ENCODE data around the gene DOCK4. TPM values are rescaled to one million over a fixed set of nuclear protein-coding genes. Genes with fewer than 3 reads are reported as not detected.

The DOCK4 gene
- total and polyA plus RNA-seq, 2 of the 8 experiments (the other 6 are each of a cell fraction or from before 2014, with no cell fraction given), result 5.1 to 23.6 TPM

- Histone ChIP-seq H3K4me1 (replicated peaks in 1 of 4; ENCODE audit: control insufficient read depth in 3 of 4, insufficient read depth in 4 of 4, low read length in 3 of 4) (no peaks in the 10 kb centered on the region), H3K14ac (ENCODE audit: insufficient read length) (no peak overlapping the region), H3K79me1 (ENCODE audit: low read depth, low read length) (no peaks in the 10 kb centered on the region), H3K56ac (replicated peaks; ENCODE audit: insufficient read length, low read depth, low read length) (no peak overlapping the region), H4K8ac (ENCODE audit: extremely low read depth, insufficient read depth, low read length) (no peak overlapping the region), H2BK20ac (ENCODE audit: low read length) (no peak overlapping the region), H3K9ac (replicated peaks in 1 of 4; ENCODE audit: extremely low read depth in 1 of 4, low read depth in 3 of 4, low read length in 3 of 4) (no peak overlapping the region), H2AFZ (ENCODE audit: low read length) (no peak overlapping the region), H3K18ac (ENCODE audit: extremely low read depth, low read length) (no peak overlapping the region), H3K27ac (ENCODE audit: low read depth, low read length) (no peak overlapping the region), H3K4ac (replicated peaks; ENCODE audit: insufficient read length, low read depth, low read length) (no peak overlapping the region), H4K91ac (replicated peaks; ENCODE audit: insufficient read length, low read length) (no peak overlapping the region), H2AK5ac (ENCODE audit: low read depth, low read length) (no peak overlapping the region), H3K4me2 (ENCODE audit: insufficient read depth in 1 of 2, low read depth in 2 of 2, low read length in 2 of 2) (no peak overlapping the region), H3K4me3 (ENCODE audit: extremely low read depth in 1 of 4, insufficient read depth in 2 of 4, low read depth in 3 of 4, low read length in 4 of 4) (no peak overlapping the region), H2BK120ac (replicated peaks; ENCODE audit: low read depth, low read length) (no peak overlapping the region), H2BK5ac (ENCODE audit: low read depth, low read length) (no peak overlapping the region), H3K9me3 (ENCODE audit: insufficient read depth in 2 of 2, low read depth in 1 of 2, low read length in 1 of 2) (no peaks in the 10 kb centered on the region), H2BK12ac (ENCODE audit: low read depth, low read length) (no peak overlapping the region), H3K79me2 (ENCODE audit: control insufficient read depth in 1 of 2, insufficient read depth in 2 of 2, low read length in 2 of 2) (peaks cover 0 to 3% of the 10 kb centered on the region in 2 experiments; a peak in 1 of 4 replicates), H3K23ac (ENCODE audit: insufficient read length) (no peak overlapping the region), H2BK15ac (ENCODE audit: low read length) (no peak overlapping the region), H3K27me3 (replicated peaks in 1 of 4; ENCODE audit: control insufficient read depth in 3 of 4, extremely low read depth in 1 of 4, insufficient read depth in 3 of 4, low read length in 3 of 4) (no peaks in the 10 kb centered on the region), H3K23me2 (ENCODE audit: low read depth, low read length) (no peaks in the 10 kb centered on the region), H4K20me1 (replicated peaks in 1 of 2; ENCODE audit: control insufficient read depth in 1 of 2, insufficient read depth in 2 of 2, low read length in 2 of 2) (peaks cover 0 to 2% of the 10 kb centered on the region in 2 experiments), H3K36me3 (ENCODE audit: control insufficient read depth in 2 of 4, insufficient read depth in 4 of 4, low read length in 3 of 4) (no peaks in the 10 kb centered on the region), H4K5ac (ENCODE audit: insufficient read length, low read depth, low read length) (no peak overlapping the region)
- WGBS, 2 experiments (ENCODE audit: extremely low coverage in 1 of 2, insufficient coverage in 1 of 2, insufficient read length in 1 of 2, insufficient replicate concordance in 2 of 2, low coverage in 1 of 2, low lambda C conversion rate in 2 of 2, missing lambda C conversion rate in 1 of 2), result 87% methylated on average over 7 of the region's 7 CpGs; no CpG with 5 or more reads in 1 of the 2 experiments
- FAIRE-seq, result no peak
- no peak for DNase-seq (ENCODE audit: low read depth in 1 of 2, low spot score in 2 of 2)
- CTCF ChIA-PET (ENCODE audit: partially characterized antibody), result interaction anchor here (1.0 to 1.2 kb wide), 2 partner anchors 182 to 252 kb away, joined by 3 read pairs; no protein-coding TSS in a partner anchor
- POLR2A ChIA-PET (ENCODE audit: partially characterized antibody), result no interaction called here
- TF ChIP-seq RNF2 (IDR thresholded peaks at IDR 0.05; ENCODE audit: borderline replicate concordance, low read depth, low read length, missing control alignments, poor library complexity, severe bottlenecking), result no peak
- no peak for TF ChIP-seq EP300 (IDR thresholded peaks at IDR 0.05; ENCODE audit: borderline replicate concordance in 1 of 2, low read depth in 2 of 2, low read length in 2 of 2)
- TF ChIP-seq EGR1 (IDR thresholded peaks at IDR 0.05; ENCODE audit: borderline replicate concordance, low read depth, low read length), result no peak
- no peak for TF ChIP-seq SIX5 (IDR thresholded peaks at IDR 0.05; ENCODE audit: low read depth, low read length)
- TF ChIP-seq GTF2F1 (IDR thresholded peaks at IDR 0.05; ENCODE audit: borderline replicate concordance, low read depth, low read length), result no peak
- no peak for TF ChIP-seq SP4 (IDR thresholded peaks at IDR 0.05; ENCODE audit: low read length)
- no peak for TF ChIP-seq ZNF274 (IDR thresholded peaks at IDR 0.05; ENCODE audit: borderline replicate concordance, extremely low read depth, low read length)
- no peak for TF ChIP-seq RXRA (IDR thresholded peaks at IDR 0.05; ENCODE audit: insufficient read depth, low read depth, low read length)
- no peak for TF ChIP-seq EZH2 (IDR thresholded peaks at IDR 0.05; ENCODE audit: low read depth, low read length, severe bottlenecking)
- TF ChIP-seq POLR2A (IDR thresholded peaks at IDR 0.05; ENCODE audit: control extremely low read depth in 1 of 2, low read depth in 2 of 2, low read length in 2 of 2), result no peak
- no peak for TF ChIP-seq CTBP2 (IDR thresholded peaks at IDR 0.05; ENCODE audit: borderline replicate concordance, insufficient read depth, insufficient read length, low read length)
- TF ChIP-seq RBBP5 (IDR thresholded peaks at IDR 0.05; ENCODE audit: borderline replicate concordance, low read depth, low read length), result no peak
Measured at GRCh38 chr7:112021379-112022044, 184.7 kb downstream of the DOCK4 start.

Measured in H1 (cell line).